ENCODE measurements around the gene PNRC2.

Gene PNRC2

GRCh38 chr1:23959461-23960290 is at the start of gene PNRC2:
TSS of gene PNRC2 (plus strand) at chr1:23959828. CDS start at chr1:23961458, 1,630 bp downstream.
- H3K27ac ChIP-seq, result peak within 1 kb of the TSS; percentile 98
- H3K9me3 ChIP-seq (ENCODE audit: low read depth, low read length), result no peaks in the 10 kb centered on the region
- peak within 1 kb of the TSS; percentile 95 for H3K4me3 ChIP-seq
- H3K36me3 ChIP-seq (ENCODE audit: insufficient read depth, low read length), result peaks cover 39% of the 10 kb centered on the region
- peak; percentile 99 for TF ChIP-seq POLR2AphosphoS5 (IDR thresholded peaks at IDR 0.05; ENCODE audit: borderline replicate concordance, low read depth, low read length)
- no peak for TF ChIP-seq FOXP2 (optimal IDR thresholded peaks at IDR 0.05; ENCODE audit: control extremely low read depth, extremely low read length, insufficient read depth)
- DNase-seq (ENCODE audit: low read depth, low spot score), result no peak
- peak within 1 kb of the TSS; percentile 99 for H3K9ac ChIP-seq (ENCODE audit: insufficient read length)

- Histone ChIP-seq H3K9me3 (ENCODE audit: low read depth, low read length) (no peaks in the 10 kb centered on the region), H3K36me3 (ENCODE audit: insufficient read depth, low read length) (no peaks in the 10 kb centered on the region), H3K27ac (no peak overlapping the region), H3K9ac (ENCODE audit: insufficient read length) (no peak overlapping the region), H3K4me3 (no peak overlapping the region)
- DNase-seq (ENCODE audit: low read depth, low spot score), result no peak
- no peak for TF ChIP-seq EZH2 (IDR thresholded peaks at IDR 0.05)
- no peak for TF ChIP-seq FOXP2 (optimal IDR thresholded peaks at IDR 0.05; ENCODE audit: control extremely low read depth, extremely low read length, insufficient read depth)
- TF ChIP-seq POLR2AphosphoS5 (IDR thresholded peaks at IDR 0.05; ENCODE audit: borderline replicate concordance, low read depth, low read length), result no peak
Observed at GRCh38 chr1:23910144-23910543, 49.5 kb upstream of the PNRC2 start.

- DNase-seq (ENCODE audit: low read depth, low spot score), result no peak
- H3K36me3 ChIP-seq (ENCODE audit: insufficient read depth, low read length), result no peaks in the 10 kb centered on the region
- H3K27ac ChIP-seq, result no peak overlapping the region
- no peaks in the 10 kb centered on the region for H3K9me3 ChIP-seq (ENCODE audit: low read depth, low read length)
- no peak overlapping the region for H3K4me3 ChIP-seq
- TF ChIP-seq POLR2AphosphoS5 (IDR thresholded peaks at IDR 0.05; ENCODE audit: borderline replicate concordance, low read depth, low read length), result no peak
- no peak for TF ChIP-seq EZH2 (IDR thresholded peaks at IDR 0.05)
- no peak for TF ChIP-seq FOXP2 (optimal IDR thresholded peaks at IDR 0.05; ENCODE audit: control extremely low read depth, extremely low read length, insufficient read depth)
- no peak overlapping the region for H3K9ac ChIP-seq (ENCODE audit: insufficient read length)
Observed at GRCh38 chr1:23910553-23911246, 48.9 kb upstream of the PNRC2 start.

GRCh38 chr1:23911921-23912320 is 47.7 kb upstream of the PNRC2 start:
- H3K4me3 ChIP-seq, result no peak overlapping the region
- TF ChIP-seq EZH2 (IDR thresholded peaks at IDR 0.05), result no peak
- no peak for TF ChIP-seq POLR2AphosphoS5 (IDR thresholded peaks at IDR 0.05; ENCODE audit: borderline replicate concordance, low read depth, low read length)
- no peak for TF ChIP-seq FOXP2 (optimal IDR thresholded peaks at IDR 0.05; ENCODE audit: control extremely low read depth, extremely low read length, insufficient read depth)
- H3K9ac ChIP-seq (ENCODE audit: insufficient read length), result no peak overlapping the region
- no peak for DNase-seq (ENCODE audit: low read depth, low spot score)
- no peaks in the 10 kb centered on the region for H3K9me3 ChIP-seq (ENCODE audit: low read depth, low read length)
- no peaks in the 10 kb centered on the region for H3K36me3 ChIP-seq (ENCODE audit: insufficient read depth, low read length)
- no peak overlapping the region for H3K27ac ChIP-seq

- Histone ChIP-seq H3K27ac (no peak within 1 kb of the TSS), H3K9me3 (ENCODE audit: low read depth, low read length) (no peaks in the 10 kb centered on the region), H3K9ac (ENCODE audit: insufficient read length) (no peak within 1 kb of the TSS), H3K36me3 (ENCODE audit: insufficient read depth, low read length) (no peaks in the 10 kb centered on the region), H3K4me3 (no peak within 1 kb of the TSS)
- TF ChIP-seq FOXP2 (optimal IDR thresholded peaks at IDR 0.05; ENCODE audit: control extremely low read depth, extremely low read length, insufficient read depth) (no peak), EZH2 (IDR thresholded peaks at IDR 0.05) (no peak), POLR2AphosphoS5 (IDR thresholded peaks at IDR 0.05; ENCODE audit: borderline replicate concordance, low read depth, low read length) (no peak)
- DNase-seq (ENCODE audit: low read depth, low spot score), result no peak
Observed at GRCh38 chr1:23913212-23913880, 46.3 kb upstream of the PNRC2 start, which contains the start of gene CNR2. TSS of gene CNR2 (minus strand) at chr1:23913362. CDS start at chr1:23875617, 37,745 bp downstream.

- DNase-seq (ENCODE audit: low read depth, low spot score), result no peak
- H3K9me3 ChIP-seq (ENCODE audit: low read depth, low read length), result no peaks in the 10 kb centered on the region
- H3K36me3 ChIP-seq (ENCODE audit: insufficient read depth, low read length), result no peaks in the 10 kb centered on the region
- no peak overlapping the region for H3K4me3 ChIP-seq
- TF ChIP-seq POLR2AphosphoS5 (IDR thresholded peaks at IDR 0.05; ENCODE audit: borderline replicate concordance, low read depth, low read length), result no peak
- no peak for TF ChIP-seq FOXP2 (optimal IDR thresholded peaks at IDR 0.05; ENCODE audit: control extremely low read depth, extremely low read length, insufficient read depth)
- TF ChIP-seq EZH2 (IDR thresholded peaks at IDR 0.05), result no peak
- H3K9ac ChIP-seq (ENCODE audit: insufficient read length), result no peak overlapping the region
- no peak overlapping the region for H3K27ac ChIP-seq
Observed at GRCh38 chr1:23914921-23915320, 44.7 kb upstream of the PNRC2 start.

GRCh38 chr1:23915466-23915865 is 44.2 kb upstream of the PNRC2 start:
- H3K36me3 ChIP-seq (ENCODE audit: insufficient read depth, low read length), result no peaks in the 10 kb centered on the region
- TF ChIP-seq FOXP2 (optimal IDR thresholded peaks at IDR 0.05; ENCODE audit: control extremely low read depth, extremely low read length, insufficient read depth) (no peak), POLR2AphosphoS5 (IDR thresholded peaks at IDR 0.05; ENCODE audit: borderline replicate concordance, low read depth, low read length) (no peak), EZH2 (IDR thresholded peaks at IDR 0.05) (no peak)
- H3K9ac ChIP-seq (ENCODE audit: insufficient read length), result no peak overlapping the region
- no peak for DNase-seq (ENCODE audit: low read depth, low spot score)
- no peak overlapping the region for H3K27ac ChIP-seq
- no peak overlapping the region for H3K4me3 ChIP-seq
- H3K9me3 ChIP-seq (ENCODE audit: low read depth, low read length), result no peaks in the 10 kb centered on the region
